Measurements from ENCODE around the gene SLC2A14.

DNA sequence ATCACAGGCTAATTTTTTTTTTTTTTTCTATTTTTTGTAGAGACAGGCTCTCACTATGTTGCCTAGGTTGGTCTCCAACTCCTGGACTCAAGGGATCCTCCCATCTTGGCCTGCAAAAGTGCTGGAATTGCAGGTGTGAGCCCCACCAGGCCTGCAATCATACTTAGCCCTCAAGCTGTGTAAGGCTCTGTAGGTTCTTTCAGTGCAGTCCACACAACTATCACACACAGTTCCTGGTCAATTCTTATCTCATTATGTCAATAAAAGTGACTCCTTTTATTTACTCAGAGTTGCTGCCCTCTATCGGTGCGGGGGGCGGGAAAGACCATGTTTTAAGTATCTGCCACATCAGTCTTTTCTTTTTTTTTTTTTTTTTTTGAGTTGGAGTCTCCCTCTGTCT is 34.3 kb upstream of the SLC2A14 start:
- TF ChIP-seq, protein P1, sequence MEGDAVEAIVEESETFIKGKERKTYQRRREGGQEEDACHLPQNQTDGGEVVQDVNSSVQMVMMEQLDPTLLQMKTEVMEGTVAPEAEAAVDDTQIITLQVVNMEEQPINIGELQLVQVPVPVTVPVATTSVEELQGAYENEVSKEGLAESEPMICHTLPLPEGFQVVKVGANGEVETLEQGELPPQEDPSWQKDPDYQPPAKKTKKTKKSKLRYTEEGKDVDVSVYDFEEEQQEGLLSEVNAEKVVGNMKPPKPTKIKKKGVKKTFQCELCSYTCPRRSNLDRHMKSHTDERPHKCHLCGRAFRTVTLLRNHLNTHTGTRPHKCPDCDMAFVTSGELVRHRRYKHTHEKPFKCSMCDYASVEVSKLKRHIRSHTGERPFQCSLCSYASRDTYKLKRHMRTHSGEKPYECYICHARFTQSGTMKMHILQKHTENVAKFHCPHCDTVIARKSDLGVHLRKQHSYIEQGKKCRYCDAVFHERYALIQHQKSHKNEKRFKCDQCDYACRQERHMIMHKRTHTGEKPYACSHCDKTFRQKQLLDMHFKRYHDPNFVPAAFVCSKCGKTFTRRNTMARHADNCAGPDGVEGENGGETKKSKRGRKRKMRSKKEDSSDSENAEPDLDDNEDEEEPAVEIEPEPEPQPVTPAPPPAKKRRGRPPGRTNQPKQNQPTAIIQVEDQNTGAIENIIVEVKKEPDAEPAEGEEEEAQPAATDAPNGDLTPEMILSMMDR (IDR thresholded peaks at IDR 0.05; ENCODE audit: insufficient read depth, low read depth, low read length), result peak; percentile 52
- no peak for TF ChIP-seq EZH2 (IDR thresholded peaks at IDR 0.05; ENCODE audit: insufficient read depth, low read length)
